Astrocyte (in vitro differentiated cells and primary cell): ENCODE results near the gene PCDHGA10. TPM values are rescaled to one million over a fixed set of nuclear protein-coding genes. Genes with fewer than 3 reads are reported as not detected.
"Not testable (repeated sequence)": the region's sequence is repeated elsewhere in the genome, so short reads cannot be mapped to it uniquely, and the experiment has no call there.

Experiments used
- DNase-seq: peaks from one replicate; pipeline ENCODE4 v3.0.0-alpha.2; 2010; ENCODE audit warnings: low read depth
- FAIRE-seq: peaks from 2 replicates; lab custom pipeline; 2011; peaks lifted over from hg19 to GRCh38; lab: Jason Lieb, UNC
- H2AFZ ChIP-seq: 2 replicates; pipeline ENCODE4 v1.6.0; 2012; ENCODE audit warnings: low read depth, low read length, inconsistent platforms
- H3K27ac ChIP-seq: 2 replicates; pipeline ENCODE4 v1.5.1; 2011; ENCODE audit warnings: low read depth, low read length, inconsistent platforms
- H3K27me3 ChIP-seq: 2 replicates; pipeline ENCODE4 v1.6.0; 2011; ENCODE audit warnings: low read length, inconsistent platforms; ENCODE audit not compliant: insufficient read depth
- H3K36me3 ChIP-seq: 2 replicates; pipeline ENCODE4 v1.5.1; 2011; ENCODE audit warnings: low read length, inconsistent platforms; ENCODE audit not compliant: insufficient read depth
- H3K4me1 ChIP-seq: 2 replicates; pipeline ENCODE4 v1.5.1; 2011; ENCODE audit warnings: low read length, inconsistent platforms; ENCODE audit not compliant: insufficient read depth
- H3K4me2 ChIP-seq: 2 replicates; pipeline ENCODE4 v1.6.0; 2012; ENCODE audit warnings: low read length, inconsistent platforms
- H3K4me3 ChIP-seq: 2 replicates; pipeline ENCODE4 v1.5.1; 2011; ENCODE audit warnings: low read depth, mild to moderate bottlenecking, low read length, inconsistent platforms; ENCODE audit not compliant: insufficient read depth
- H3K79me2 ChIP-seq: 2 replicates; pipeline ENCODE4 v1.6.0; 2012; ENCODE audit warnings: mild to moderate bottlenecking, low read length, inconsistent platforms; ENCODE audit not compliant: insufficient read depth
- H3K9ac ChIP-seq: 2 replicates; pipeline ENCODE4 v1.6.0; 2012; ENCODE audit warnings: mild to moderate bottlenecking, low read length, inconsistent platforms
- H3K9me3 ChIP-seq: 2 replicates; pipeline ENCODE4 v1.5.1; 2012; ENCODE audit warnings: low read depth, mild to moderate bottlenecking, low read length, inconsistent platforms; ENCODE audit not compliant: insufficient read depth
- H4K20me1 ChIP-seq: 2 replicates; pipeline ENCODE4 v1.6.0; 2012; ENCODE audit warnings: low read length, inconsistent platforms; ENCODE audit not compliant: insufficient read depth
- H3K27ac Mint-ChIP-seq: one replicate; pipeline ENCODE4 v1.8.0; 2021; ENCODE audit warnings: mild to moderate bottlenecking, mixed read lengths; ENCODE audit not compliant: unreplicated experiment
- H3K27me3 Mint-ChIP-seq: one replicate; pipeline ENCODE4 v1.8.0; 2021; ENCODE audit warnings: low read depth, mixed read lengths; ENCODE audit not compliant: unreplicated experiment
- H3K36me3 Mint-ChIP-seq: one replicate; pipeline ENCODE4 v1.8.0; 2021; ENCODE audit warnings: low read depth, mixed read lengths; ENCODE audit not compliant: unreplicated experiment
- H3K4me1 Mint-ChIP-seq: one replicate; pipeline ENCODE4 v1.8.0; 2021; ENCODE audit warnings: low read depth, mixed read lengths; ENCODE audit not compliant: unreplicated experiment
- H3K4me3 Mint-ChIP-seq: one replicate; pipeline ENCODE4 v1.8.0; 2021; ENCODE audit warnings: mild to moderate bottlenecking, moderate library complexity, mixed read lengths; ENCODE audit not compliant: unreplicated experiment
- H3K9me3 Mint-ChIP-seq: one replicate; pipeline ENCODE4 v1.8.0; 2021; ENCODE audit warnings: mild to moderate bottlenecking, mixed read lengths; ENCODE audit not compliant: unreplicated experiment
- CTCF ChIP-seq: IDR thresholded peaks from 2 replicates; pipeline ENCODE4 v1.5.1; 2011; ENCODE audit warnings: low read depth, mild to moderate bottlenecking, inconsistent platforms, low read length, moderate library complexity; ENCODE audit not compliant: insufficient read depth
- EZH2 ChIP-seq: IDR thresholded peaks from 2 replicates; pipeline ENCODE4 v1.6.1; 2012; ENCODE audit warnings: mild to moderate bottlenecking, low read length, inconsistent platforms; ENCODE audit not compliant: insufficient read depth
- total RNA-seq: library from RNA; stranded (reverse); gene quantifications from 2 replicates; pipeline ENCODE4 v1.2.1, GENCODE V29; 2021

Gene PCDHGA10
- total RNA-seq, 1 donor from 2014 or later: 34.0 TPM

- FAIRE-seq: no peak
- H3K9me3 Mint-ChIP-seq: peaks cover 42% of the 10 kb centered on the region
- no peak overlapping the region for H3K27ac ChIP-seq
- peaks cover 1% of the 10 kb centered on the region for H3K4me1 Mint-ChIP-seq
- no peaks in the 10 kb centered on the region for H3K79me2 ChIP-seq
- no peak overlapping the region for H2AFZ ChIP-seq
- H3K36me3 ChIP-seq: no peaks in the 10 kb centered on the region
- H3K9ac ChIP-seq: no peak overlapping the region
- H3K4me3 Mint-ChIP-seq: no peak overlapping the region
- peaks cover 45% of the 10 kb centered on the region for H3K9me3 ChIP-seq
- H3K27me3 Mint-ChIP-seq: no peaks in the 10 kb centered on the region
- no peaks in the 10 kb centered on the region for H3K27me3 ChIP-seq
- H3K36me3 Mint-ChIP-seq: peaks cover 26% of the 10 kb centered on the region
- H4K20me1 ChIP-seq: no peaks in the 10 kb centered on the region
- H3K4me3 ChIP-seq: no peak overlapping the region
- no peak for TF ChIP-seq CTCF
- TF ChIP-seq EZH2: no peak
- no peak overlapping the region for H3K4me2 ChIP-seq
- DNase-seq: no peak
- H3K27ac Mint-ChIP-seq: no peak overlapping the region
- no peaks in the 10 kb centered on the region for H3K4me1 ChIP-seq
Observed at GRCh38 chr5:141393267-141393666, 19.5 kb upstream of the PCDHGA10 start.

- H2AFZ ChIP-seq, H3K4me2 ChIP-seq, H3K27ac Mint-ChIP-seq, H3K36me3 ChIP-seq, H3K4me1 ChIP-seq, H3K4me3 ChIP-seq, H4K20me1 ChIP-seq, DNase-seq, H3K9ac ChIP-seq, FAIRE-seq, H3K27ac ChIP-seq, H3K4me1 Mint-ChIP-seq, H3K27me3 ChIP-seq, H3K79me2 ChIP-seq, H3K4me3 Mint-ChIP-seq, H3K27me3 Mint-ChIP-seq: not testable (repeated sequence)
- peaks cover 41% of the 10 kb centered on the region for H3K9me3 Mint-ChIP-seq
- peaks cover 44% of the 10 kb centered on the region for H3K9me3 ChIP-seq
- peaks cover 34% of the 10 kb centered on the region for H3K36me3 Mint-ChIP-seq
Observed at GRCh38 chr5:141394401-141395187, 18.2 kb upstream of the PCDHGA10 start.

GRCh38 chr5:141397756-141398551 lies 14.8 kb upstream of the PCDHGA10 start, which contains the start of gene PCDHGB5:
Gene PCDHGB5, plus strand, starts transcription at chr5:141397947. Its CDS starts 181 bp downstream, at chr5:141398128.
- H3K4me1 ChIP-seq, H3K27me3 Mint-ChIP-seq, H3K27me3 ChIP-seq, H3K4me3 Mint-ChIP-seq, H3K36me3 ChIP-seq, H3K27ac ChIP-seq, H4K20me1 ChIP-seq, H3K4me1 Mint-ChIP-seq, FAIRE-seq, H3K79me2 ChIP-seq, H3K27ac Mint-ChIP-seq: not testable (repeated sequence)
- Histone ChIP-seq H3K4me3 (peak within 1 kb of the TSS; percentile 42), H3K4me2 (peak within 1 kb of the TSS; percentile 64), H3K9me3 (peaks cover 41% of the 10 kb centered on the region), H2AFZ (peak within 1 kb of the TSS; percentile 41), H3K9ac (peak within 1 kb of the TSS; percentile 60)
- Mint-ChIP-seq H3K36me3 (peaks cover 27% of the 10 kb centered on the region), H3K9me3 (peaks cover 31% of the 10 kb centered on the region)
- peak; percentile 41 for TF ChIP-seq CTCF
- peak; percentile 30 for DNase-seq
